Measurements from ENCODE around the gene CADM1.

CADM1 gene

GRCh38 chr11:115190196-115190595 lies 314.0 kb downstream of the CADM1 start:
- peaks cover 15% of the 10 kb centered on the region for H3K4me1 ChIP-seq (ENCODE audit: low read length)
- H3K9me3 ChIP-seq (replicated peaks; ENCODE audit: insufficient read depth, low read length) = no peaks in the 10 kb centered on the region
- no peaks in the 10 kb centered on the region for H3K36me3 ChIP-seq (replicated peaks; ENCODE audit: insufficient read depth, low read length)
- no peaks in the 10 kb centered on the region for H3K9me2 ChIP-seq (replicated peaks; ENCODE audit: insufficient read depth, low read length)
- H3F3A ChIP-seq (ENCODE audit: insufficient read depth, low read length) = peaks cover 14% of the 10 kb centered on the region
- H4K20me1 ChIP-seq (ENCODE audit: insufficient read depth, low read length) = no peaks in the 10 kb centered on the region
- H3K27ac ChIP-seq (ENCODE audit: low read length) = no peak overlapping the region
- H3K4me2 ChIP-seq (ENCODE audit: low read depth, low read length) = no peak overlapping the region
- no peak overlapping the region for H3K9ac ChIP-seq (ENCODE audit: low read length)
- DNase-seq = no peak
- TF ChIP-seq EZH2phosphoT487 (IDR thresholded peaks at IDR 0.05; ENCODE audit: low read length) (no peak), CTCF (IDR thresholded peaks at IDR 0.05; ENCODE audit: low read length) (no peak), EZH2 (optimal IDR thresholded peaks at IDR 0.05; ENCODE audit: low read depth, low read length) (no peak)
- no peak overlapping the region for H3K4me3 ChIP-seq (ENCODE audit: low read length)
- H3K79me2 ChIP-seq (ENCODE audit: low read length) = no peaks in the 10 kb centered on the region
- no peaks in the 10 kb centered on the region for H3K27me3 ChIP-seq (replicated peaks; ENCODE audit: insufficient read depth, low read length)
- no peak overlapping the region for H2AFZ ChIP-seq (ENCODE audit: low read length)

- no peaks in the 10 kb centered on the region for H3K9me3 ChIP-seq (replicated peaks; ENCODE audit: insufficient read depth, low read length)
- no peaks in the 10 kb centered on the region for H3K79me2 ChIP-seq (ENCODE audit: low read length)
- H2AFZ ChIP-seq (ENCODE audit: low read length) = no peak overlapping the region
- peaks cover 6% of the 10 kb centered on the region for H3K4me1 ChIP-seq (ENCODE audit: low read length)
- no peaks in the 10 kb centered on the region for H3K9me2 ChIP-seq (replicated peaks; ENCODE audit: insufficient read depth, low read length)
- H3K27ac ChIP-seq (ENCODE audit: low read length) = no peak overlapping the region
- no peak for DNase-seq
- H3K4me2 ChIP-seq (ENCODE audit: low read depth, low read length) = no peak overlapping the region
- no peaks in the 10 kb centered on the region for H3K27me3 ChIP-seq (replicated peaks; ENCODE audit: insufficient read depth, low read length)
- H3K9ac ChIP-seq (ENCODE audit: low read length) = no peak overlapping the region
- H3K36me3 ChIP-seq (replicated peaks; ENCODE audit: insufficient read depth, low read length) = no peaks in the 10 kb centered on the region
- no peak for TF ChIP-seq EZH2 (optimal IDR thresholded peaks at IDR 0.05; ENCODE audit: low read depth, low read length)
- no peak for TF ChIP-seq EZH2phosphoT487 (IDR thresholded peaks at IDR 0.05; ENCODE audit: low read length)
- TF ChIP-seq CTCF (IDR thresholded peaks at IDR 0.05; ENCODE audit: low read length) = no peak
- peaks cover 1% of the 10 kb centered on the region for H3F3A ChIP-seq (ENCODE audit: insufficient read depth, low read length)
- H4K20me1 ChIP-seq (ENCODE audit: insufficient read depth, low read length) = no peaks in the 10 kb centered on the region
- H3K4me3 ChIP-seq (ENCODE audit: low read length) = no peak overlapping the region
These were observed 315.3 kb downstream of the CADM1 start for GRCh38 chr11:115188898-115189278.

- H3K36me3 ChIP-seq (replicated peaks; ENCODE audit: insufficient read depth, low read length) = no peaks in the 10 kb centered on the region
- no peaks in the 10 kb centered on the region for H3K79me2 ChIP-seq (ENCODE audit: low read length)
- TF ChIP-seq EZH2phosphoT487 (IDR thresholded peaks at IDR 0.05; ENCODE audit: low read length) (no peak), CTCF (IDR thresholded peaks at IDR 0.05; ENCODE audit: low read length) (no peak), EZH2 (optimal IDR thresholded peaks at IDR 0.05; ENCODE audit: low read depth, low read length) (no peak)
These were observed 315.9 kb downstream of the CADM1 start for GRCh38 chr11:115188188-115188897.

More at GRCh38 chr11:115188188-115188897, 315.9 kb downstream of the CADM1 start:
- Histone ChIP-seq H3K9ac (ENCODE audit: low read length) (no peak overlapping the region), H3F3A (ENCODE audit: insufficient read depth, low read length) (no peaks in the 10 kb centered on the region), H3K27ac (ENCODE audit: low read length) (no peak overlapping the region), H3K4me2 (ENCODE audit: low read depth, low read length) (no peak overlapping the region), H3K4me3 (ENCODE audit: low read length) (no peak overlapping the region), H4K20me1 (ENCODE audit: insufficient read depth, low read length) (no peaks in the 10 kb centered on the region), H3K9me3 (replicated peaks; ENCODE audit: insufficient read depth, low read length) (no peaks in the 10 kb centered on the region), H2AFZ (ENCODE audit: low read length) (no peak overlapping the region), H3K4me1 (ENCODE audit: low read length) (peaks cover under 1% of the 10 kb centered on the region; the same call in 1 of the 2 replicates), H3K9me2 (replicated peaks; ENCODE audit: insufficient read depth, low read length) (no peaks in the 10 kb centered on the region), H3K27me3 (replicated peaks; ENCODE audit: insufficient read depth, low read length) (no peaks in the 10 kb centered on the region)
- DNase-seq = no peak
